NCI-H226 (cell line): Measurements from ENCODE around the gene RSL1D1.

Experiments
- DNase-seq: peaks from one replicate; pipeline ENCODE4 v3.0.0-alpha.2; 2015

RSL1D1 gene

DNA sequence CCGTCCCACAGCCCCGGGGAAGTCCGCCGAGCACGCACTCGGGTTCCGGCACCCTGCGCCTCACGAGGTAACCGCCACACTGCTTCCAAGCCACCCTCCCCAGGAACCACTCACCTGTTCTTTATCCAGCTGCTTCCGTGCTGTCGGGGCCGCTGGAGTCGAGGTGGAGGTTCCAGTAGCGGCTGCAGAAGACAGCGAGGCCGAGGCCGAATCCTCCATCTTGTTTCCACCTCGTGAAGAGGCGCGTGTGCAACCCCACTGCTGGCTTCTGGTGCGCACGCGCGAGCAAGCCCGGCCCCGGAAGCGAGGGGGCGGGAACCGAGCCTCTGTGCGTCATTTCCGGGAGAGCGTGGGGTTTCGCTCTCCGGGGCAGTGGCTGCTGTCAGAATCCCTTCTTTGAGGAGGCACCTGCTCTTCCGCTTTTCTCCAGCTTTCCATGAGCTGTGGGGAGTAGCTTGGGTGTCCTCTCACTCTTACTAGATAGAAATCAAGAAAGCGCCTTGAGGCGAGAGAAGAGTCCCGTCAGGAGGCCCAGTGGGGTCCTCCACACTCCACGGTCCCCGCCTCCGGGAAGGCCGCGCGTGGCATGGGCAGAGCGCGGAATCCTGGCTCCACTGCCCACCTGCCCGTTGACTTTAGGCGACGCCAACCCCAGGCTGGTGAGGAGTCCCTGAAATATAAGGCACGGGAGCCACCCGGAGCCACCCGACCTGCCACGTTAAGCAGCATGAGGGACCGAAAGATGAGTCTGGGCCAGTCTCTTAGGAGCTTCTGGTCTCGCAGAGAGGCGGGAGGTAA, at the start of gene RSL1D1:
RSL1D1 (minus strand) TSS at position 249 of the 798 bp plus-strand sequence; CDS start at position 219, 30 bp downstream.
- DNase-seq, result peak; percentile 81

DNA sequence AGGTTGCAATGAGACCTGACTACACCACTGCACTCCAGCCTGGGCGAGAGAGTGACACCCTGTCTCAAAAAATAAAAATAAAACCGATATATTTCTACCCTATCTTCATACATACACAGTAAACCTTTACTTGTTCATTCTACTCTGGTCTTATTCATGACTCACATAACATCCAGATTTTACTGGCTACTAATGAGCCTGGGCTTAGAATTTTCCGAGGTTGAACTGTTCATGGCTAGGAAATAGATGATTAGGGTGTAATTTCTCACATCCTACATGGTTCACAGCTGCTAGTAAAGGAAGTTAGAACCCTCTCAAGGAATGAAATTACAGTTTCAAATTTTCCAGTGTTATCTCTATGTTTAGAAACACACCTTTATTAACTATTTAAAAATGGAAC, 49.7 kb upstream of the RSL1D1 start:
- DNase-seq, result no peak

DNA sequence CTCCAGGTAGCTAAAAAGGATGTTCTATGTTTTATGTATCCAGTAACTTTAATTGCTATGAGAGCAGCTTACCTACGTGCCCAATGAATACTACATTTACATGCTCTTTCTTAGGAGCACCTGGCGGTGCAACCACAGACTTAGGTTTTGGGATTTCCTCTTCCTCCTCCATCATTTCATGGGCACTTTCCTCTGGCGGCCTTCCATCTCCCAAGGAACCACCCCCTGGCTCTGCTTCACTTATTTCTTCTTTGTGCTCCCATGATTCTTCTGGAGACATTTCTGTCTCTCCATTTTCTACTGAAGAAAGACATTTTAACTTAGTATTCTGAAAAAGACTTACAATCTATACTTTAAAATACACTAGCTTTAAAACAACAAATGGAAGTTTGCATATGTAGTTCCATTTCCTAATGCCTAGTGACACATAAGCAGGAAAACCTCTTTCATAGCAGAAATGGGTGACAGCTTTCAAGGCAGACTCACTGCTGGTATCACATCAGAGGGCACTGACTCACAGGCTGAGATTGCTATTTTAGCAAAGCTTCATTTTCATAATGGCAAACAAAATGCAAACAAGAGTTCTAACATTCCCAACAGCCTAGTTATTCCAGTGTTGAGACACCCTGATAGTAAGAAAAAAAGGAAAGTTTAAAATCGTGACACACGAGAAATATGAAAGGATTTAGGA, 45.3 kb upstream of the RSL1D1 start:
- no peak for DNase-seq

DNA sequence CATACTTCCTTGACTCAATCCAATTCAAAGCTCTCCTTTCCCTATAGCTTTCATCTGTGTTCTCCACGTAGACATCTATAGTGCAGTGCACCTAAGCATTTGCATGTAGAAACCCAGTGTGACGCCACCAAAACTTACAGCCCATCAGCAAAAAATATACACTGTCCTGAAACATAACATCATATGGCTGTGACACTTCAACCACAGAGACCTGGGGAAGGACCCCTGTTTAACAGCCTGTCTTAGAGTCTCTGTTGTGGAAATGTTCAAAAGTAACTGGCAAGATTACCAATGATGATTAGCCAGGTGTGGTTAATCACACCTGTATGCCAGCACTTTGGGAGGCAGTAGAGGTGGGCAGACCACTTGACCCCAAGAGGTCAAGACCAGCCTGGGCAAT, 42.2 kb upstream of the RSL1D1 start:
- DNase-seq, result no peak

DNA sequence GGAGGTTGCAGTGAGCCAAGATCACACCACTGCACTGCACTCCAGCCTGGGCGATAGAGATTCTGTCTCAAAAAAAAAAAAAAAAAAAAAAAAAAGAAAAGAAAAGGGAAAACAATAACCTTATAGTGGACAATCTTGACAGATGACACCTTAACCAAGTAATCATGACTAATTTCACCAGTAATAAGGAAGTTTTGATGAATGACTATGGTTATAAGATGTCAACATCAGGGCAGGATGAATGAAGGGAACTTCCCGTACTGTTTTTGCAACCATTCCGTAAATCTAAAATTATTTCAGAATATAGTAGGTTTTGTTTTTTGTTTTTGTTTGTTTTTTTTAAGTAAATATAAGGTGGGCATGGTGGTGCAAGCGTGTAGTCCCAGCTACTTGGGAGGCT, 41.4 kb upstream of the RSL1D1 start:
- DNase-seq, result no peak

DNA sequence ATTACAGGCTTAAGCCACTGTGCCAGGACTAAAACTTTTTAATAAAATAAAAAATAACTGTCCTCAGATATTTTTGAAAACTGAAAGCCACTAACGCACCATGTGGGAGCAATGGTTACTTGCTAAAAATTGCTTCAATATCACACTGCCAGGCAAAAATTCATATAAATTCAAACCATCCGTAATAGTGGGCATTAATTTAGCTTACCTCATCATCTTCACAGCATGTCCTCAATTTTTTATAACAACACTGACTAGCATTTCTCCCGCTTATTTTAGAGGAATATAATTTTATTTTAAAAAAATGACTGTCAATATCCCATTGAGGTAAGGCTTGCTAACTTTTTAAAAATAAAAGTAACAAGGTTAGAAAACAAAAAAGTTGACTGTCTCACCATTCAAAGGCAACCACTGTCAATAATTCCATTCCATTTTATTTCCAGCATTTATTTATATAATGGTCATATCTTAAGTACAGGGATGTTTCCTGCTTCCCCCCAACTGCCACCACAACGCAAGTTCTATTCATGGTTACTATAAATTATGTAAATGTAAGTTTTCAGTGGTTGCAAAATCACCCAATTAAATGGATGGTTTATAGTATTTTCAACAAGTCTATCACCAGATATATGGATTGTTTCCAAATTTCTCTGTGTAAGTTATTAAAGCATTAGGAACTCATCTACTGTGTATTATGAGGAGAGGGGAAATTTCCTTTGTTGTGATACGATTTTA, 39.1 kb upstream of the RSL1D1 start:
- DNase-seq, result no peak

DNA sequence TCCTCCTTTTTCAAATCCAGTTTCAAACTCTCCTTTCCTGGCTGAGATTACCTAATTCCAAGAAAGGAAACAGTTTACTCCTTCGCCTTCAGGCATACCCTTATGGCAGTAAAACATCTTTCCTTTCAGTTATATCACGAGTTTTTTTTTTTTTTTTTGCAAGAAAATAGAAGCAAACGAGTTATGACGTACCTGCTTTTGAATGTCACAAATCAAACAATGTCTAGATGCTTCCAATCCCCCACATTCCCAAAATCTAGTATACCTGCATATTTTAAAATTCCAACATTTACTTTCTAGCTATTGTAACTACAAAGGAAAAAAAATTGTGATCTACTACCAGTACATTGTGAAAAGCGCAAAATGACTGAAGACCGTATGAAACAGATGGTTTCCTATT, 35.5 kb upstream of the RSL1D1 start:
- DNase-seq, result no peak

DNA sequence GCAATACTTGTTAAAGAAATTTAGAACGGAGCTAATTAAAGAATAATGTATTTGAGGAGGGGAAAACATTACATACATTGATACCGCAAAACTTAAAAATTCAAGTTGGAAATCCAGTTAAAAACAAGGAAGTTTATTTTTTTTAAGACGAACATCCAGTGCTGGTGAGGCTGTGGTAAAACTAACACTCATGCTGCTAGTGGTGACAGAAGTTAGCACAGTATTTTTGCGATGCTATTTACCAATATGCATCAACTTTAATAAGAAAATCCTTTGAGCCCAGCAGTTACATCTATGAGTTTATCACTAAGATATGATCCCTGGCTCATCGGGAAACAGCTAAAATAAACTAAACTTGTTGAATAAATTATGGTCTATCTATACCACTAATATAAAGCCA, 32.7 kb upstream of the RSL1D1 start:
- no peak for DNase-seq

DNA sequence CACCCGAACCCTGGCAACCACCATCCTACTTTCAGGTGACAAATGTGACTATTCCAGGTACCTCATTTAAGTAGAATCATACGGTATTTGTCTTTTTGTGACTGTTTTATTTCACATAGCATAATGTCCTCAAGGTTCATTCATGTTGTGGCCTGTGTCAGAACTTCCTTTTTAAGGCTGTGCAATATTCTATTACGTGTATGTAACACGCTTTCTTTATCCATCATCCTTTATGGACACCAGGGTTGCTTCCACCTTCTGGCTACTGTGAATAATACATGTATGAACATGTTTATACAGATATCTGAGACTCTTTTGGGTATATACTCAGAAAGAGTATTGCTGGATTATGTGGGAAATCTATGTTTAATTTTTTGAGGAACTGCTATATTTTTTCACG, 28.7 kb upstream of the RSL1D1 start:
- no peak for DNase-seq

DNA sequence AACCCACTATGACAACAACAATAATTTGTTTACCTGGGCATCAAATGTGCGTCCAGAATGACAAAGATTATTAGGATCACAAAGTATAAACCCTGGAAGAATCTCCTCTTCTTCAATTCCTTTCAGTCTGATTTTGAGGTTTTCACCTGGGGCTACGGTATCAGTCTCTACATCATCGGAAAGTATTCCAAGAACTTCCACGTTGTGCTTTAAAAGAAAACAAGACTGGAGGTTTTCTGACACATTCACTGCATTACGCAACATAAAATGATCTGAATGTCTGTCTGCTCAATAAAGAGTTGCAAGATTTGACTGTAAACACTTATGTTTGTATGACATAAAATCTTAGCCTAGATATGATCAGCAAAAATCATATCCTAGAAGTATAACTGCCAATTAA, 26.0 kb upstream of the RSL1D1 start:
- peak; percentile 45 for DNase-seq

DNA sequence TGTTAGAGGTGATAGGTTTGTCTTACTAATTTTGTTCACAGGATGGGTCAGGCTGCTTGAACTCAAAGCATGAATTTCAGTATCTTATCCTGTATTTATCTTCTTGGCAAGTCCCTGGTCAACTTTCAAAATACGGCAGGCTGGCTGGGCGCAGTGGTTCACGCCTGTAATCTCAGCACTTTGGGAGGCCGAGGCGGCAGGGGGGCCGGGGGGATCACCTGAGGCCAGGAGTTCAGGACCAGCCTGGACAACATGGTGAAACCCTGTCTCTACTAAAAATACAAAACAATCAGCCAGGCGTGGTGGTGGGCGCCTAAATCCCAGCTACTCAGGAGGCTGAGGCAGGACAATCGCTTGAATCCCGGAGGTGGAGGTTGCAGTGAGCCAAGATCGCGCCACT, 25.0 kb upstream of the RSL1D1 start:
- DNase-seq, result no peak

DNA sequence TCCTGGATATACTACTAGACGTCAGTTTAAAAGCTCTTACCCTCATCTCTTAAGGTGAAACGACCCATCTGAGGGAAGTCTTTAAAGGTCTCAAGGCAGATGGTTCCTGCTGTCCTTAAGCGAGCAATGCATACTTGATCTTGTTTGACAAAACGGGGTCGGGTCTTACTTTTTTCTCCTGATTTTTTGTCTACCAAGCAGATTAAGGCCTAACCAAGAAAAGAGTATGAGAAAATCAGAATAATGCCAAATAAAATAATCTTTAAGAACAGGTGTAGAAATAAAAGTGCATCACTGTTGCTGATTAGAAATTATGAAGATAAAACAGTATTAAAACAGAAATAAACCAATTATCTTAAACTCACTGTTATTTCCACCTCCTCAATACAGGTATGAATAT, 24.4 kb upstream of the RSL1D1 start:
- no peak for DNase-seq

DNA sequence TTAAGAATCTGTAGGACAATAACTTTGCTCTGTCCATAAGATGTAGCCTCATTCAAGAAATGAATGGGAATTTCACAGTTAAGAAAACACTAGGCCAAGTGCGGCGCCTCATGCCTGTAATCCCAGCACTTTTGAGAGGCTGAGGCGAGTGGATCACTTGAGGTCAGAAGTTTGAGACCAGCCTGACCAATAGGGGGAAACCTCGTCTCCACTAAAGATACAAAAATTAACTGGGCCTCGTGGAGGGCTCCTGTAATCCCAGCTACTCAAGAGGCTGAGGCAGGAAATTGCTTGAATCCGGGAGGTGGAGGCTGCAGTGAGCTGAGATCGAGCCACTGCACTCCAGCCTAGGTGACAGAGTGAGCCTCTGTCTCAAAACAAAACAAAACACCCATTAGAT, 19.9 kb upstream of the RSL1D1 start:
- no peak for DNase-seq

DNA sequence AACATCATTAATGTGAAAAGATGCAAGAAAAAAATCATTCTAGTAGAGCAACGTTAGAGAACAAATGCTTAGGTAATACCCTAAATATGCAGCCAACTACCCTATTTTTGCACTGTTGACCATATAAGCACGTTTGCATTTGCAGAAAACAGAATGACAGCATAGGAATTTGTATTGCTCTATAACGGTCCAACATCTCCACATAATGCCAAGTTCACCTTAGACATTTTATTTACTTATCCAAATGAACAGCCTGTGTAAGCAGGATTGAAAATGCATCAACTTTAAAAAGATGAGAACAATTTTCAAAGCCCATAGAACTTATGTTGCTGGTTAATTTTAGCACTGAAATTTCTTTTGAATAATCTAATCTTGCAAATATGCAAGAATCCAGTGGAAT, 19.1 kb upstream of the RSL1D1 start:
- DNase-seq, result no peak

DNA sequence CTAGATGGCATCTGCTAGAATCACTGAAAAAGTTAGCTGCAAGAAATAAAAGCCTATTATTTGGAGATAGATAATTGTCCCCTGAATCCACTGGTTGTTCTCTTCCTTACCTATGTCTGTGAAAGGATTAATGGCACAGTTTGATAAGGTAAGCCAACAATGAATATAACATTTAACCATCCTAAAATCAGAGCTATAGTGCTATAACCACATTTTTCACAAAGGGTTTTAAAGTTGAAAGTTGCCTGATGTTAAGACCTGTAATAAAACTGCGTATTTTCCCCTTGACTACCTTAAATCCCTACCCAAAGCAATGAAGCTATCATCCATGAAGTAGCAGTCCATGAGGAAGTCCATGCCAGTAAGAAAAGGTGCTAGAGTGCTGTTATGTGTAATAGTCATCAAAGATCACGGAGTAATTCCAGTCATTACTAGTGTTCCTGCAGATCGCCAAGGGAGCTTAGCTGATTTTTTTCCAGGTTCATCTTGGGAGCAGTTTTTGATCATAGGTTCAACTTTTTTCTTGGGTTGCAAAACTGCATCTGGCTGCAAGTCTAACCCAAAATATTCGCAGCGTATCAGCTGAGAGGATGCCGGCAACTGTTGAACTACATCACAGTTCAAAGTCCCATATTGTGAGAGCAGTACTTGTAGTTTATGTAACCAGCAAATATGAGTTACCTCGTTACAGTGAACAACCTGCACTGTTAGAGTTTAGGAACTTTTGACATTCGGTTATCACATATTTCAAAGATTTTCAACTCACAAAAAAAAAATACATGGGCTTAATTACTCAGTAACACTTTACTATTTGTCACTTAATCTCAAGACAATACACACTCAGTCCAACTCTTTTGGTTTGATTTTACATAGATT, 18.2 kb upstream of the RSL1D1 start:
- no peak for DNase-seq

DNA sequence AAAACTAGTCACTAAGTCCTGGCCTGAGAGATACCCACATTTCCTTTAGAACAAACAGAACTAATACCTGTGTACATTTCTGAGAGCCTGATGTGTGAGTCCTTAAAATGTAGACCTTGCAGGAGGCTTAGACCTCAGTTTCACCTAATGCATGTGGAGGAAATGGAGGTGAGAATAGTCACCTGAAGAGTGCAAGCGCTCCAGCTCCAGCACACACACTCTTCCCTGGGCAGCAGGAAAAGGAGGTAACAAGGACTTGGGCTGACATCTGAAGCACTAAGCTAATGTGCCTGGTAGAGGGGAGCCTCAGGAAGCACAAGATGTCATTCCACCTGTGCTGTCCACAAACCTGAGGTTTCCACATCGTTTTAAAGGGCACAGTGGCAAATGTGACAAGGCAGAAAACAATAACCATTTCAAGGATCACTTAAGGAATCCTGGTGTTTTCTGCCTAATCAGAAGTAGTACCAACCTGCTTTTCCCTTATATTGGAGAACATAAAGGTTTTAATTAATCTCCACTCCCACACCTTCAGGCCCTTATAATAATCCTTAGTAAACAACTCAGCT, 17.2 kb upstream of the RSL1D1 start:
- DNase-seq, result no peak

DNA sequence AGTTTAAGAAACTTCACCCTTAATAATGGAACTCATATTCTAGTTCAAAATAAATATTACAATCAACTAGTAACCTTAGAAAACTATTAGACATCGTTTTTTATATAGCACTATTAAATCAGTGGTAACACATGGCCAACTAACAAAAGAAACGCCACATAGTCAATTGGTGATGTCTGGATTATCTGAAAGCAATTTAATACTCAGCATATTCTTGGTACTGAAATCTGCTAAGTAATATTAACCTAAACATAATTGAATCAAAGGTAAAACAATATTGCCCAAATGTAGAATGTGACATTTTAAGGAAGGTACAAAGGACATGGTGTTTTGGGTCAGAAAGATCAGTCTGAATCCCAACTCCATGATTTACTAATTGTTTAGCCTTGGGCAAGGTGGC, 11.1 kb upstream of the RSL1D1 start:
- no peak for DNase-seq

DNA sequence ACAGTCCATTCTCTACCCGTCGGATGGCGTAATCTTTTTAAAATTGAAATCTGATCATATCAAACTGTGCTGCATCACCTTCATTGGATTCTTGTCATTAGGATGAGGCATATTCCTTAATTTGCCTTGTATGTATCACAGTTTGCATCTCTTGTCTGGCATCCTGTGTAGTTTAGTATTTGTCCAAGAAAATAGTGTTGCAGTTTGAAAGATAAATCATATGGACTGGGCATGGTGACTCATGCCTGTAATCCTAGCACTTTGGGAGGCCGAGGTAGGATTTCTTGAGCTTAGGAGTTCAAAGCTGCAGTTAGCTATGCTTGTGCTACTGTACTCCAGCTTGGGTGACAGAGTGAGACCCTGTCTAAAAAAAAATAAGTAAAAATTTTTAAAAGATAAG, 5.8 kb upstream of the RSL1D1 start:
- DNase-seq, result no peak

DNA sequence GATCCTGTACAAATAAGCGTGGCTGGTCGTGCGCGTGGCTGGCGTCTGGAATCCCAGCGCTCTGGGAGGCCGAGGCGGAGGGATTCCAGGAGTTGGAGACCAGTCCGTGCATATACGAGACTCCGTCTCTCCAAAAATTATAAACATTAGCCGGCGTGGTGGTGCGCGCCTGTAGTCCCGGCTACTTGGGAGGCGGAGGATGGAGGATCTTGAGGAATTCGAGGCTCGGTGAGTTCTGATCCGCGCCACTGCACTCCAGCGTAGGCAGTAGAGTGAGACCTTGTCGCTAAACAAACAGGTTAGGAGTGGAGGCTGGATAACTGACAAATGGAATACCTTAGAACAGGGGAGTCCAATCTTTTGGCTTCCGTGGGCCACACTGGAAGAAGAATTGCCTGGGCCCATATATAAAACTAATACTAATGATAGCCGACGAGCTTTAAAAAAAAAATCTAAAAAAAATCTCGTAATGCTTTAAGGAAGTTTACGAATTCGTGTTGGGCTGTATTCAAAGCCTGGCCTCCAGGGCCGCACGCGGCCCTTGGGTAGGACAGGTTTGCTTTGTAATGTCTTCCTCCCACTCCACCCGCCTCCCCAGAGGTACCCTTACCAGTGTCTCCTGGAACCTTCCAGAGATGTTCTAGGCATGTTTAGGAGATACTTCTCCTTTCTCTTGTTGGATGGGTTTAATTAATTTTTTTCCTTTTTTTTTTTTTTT, 909 bp upstream of the RSL1D1 start:
- no peak for DNase-seq

DNA sequence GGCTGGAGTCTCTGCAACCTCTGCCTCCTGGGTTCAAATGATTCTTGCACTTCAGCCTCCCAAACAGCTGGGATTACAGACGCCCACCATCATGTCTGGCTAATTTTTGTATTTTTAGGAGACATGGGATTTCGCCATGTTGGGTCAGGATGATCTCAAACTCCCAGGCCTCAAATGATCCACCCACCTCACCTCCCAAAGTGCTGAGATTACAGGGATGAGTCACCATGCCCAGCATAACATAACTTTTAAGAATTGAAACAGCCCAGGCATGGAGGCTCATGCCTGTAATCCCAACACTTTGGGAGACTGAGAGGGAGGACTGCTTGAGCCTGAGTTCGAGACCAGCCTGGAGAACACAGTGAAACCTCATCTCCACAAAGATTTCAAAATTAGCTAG, 2.5 kb downstream of the RSL1D1 start:
- DNase-seq, result peak; percentile 63

DNA sequence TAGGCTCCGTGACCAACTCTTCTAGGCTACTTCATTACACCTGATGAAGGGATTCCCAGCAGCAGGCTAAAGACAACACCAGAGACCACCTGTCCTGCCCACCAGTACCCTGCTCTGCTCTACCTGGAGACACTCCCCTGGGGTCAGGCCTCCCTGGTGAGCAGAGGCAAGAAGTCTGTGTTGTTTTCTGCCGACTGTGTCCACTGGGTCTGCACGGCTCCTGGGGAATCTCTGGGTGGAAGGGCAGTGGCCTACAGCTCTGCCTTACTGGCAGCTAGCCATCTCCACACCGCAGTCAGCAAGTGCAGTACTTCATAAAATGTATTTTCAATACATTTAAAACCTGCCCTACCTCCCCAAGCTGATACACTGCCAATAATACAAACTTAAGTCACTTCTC, 6.8 kb downstream of the RSL1D1 start:
- no peak for DNase-seq

DNA sequence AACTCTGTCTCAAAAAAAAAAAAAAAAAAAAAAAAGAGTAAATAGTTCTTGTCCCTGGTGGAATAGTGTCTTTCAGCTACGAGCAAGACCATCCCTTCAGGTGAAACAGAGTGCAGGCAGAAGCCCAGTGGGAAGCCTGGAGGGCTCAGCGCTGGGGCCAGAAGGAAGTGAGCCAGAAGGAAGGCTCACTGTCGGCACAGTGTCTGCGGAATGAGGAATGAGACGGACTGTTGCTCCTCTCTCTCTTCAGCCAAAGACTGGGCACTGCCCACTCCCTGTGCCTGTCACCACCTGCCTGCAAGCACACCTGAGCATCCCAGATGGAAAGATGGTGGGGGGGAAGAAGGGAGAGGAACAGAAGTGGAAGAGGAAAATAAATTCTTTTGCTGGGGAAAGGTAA, 7.5 kb downstream of the RSL1D1 start:
- DNase-seq, result no peak
